ENCODE measurements around the gene LRRTM4. TPM values are rescaled to one million over a fixed set of nuclear protein-coding genes. Genes with fewer than 3 reads are reported as not detected.

Gene LRRTM4
- total and polyA plus RNA-seq, 2 of the 13 experiments (the other 11 are each of a cell fraction or from before 2014, with no cell fraction given): 1.2 TPM

GRCh38 chr2:76895469-76895868, 626.7 kb downstream of the LRRTM4 start (continued):
- TF ChIP-seq MIER2 (CRISPR knock-in tag; IDR thresholded peaks at IDR 0.05): peak; percentile 82; the same call in 1 of the 2 replicates
- no peak for TF ChIP-seq ARNTL (CRISPR knock-in tag; IDR thresholded peaks at IDR 0.05)
- TF ChIP-seq ZSCAN12 (CRISPR knock-in tag; IDR thresholded peaks at IDR 0.05): no peak
- no peak for TF ChIP-seq ZNF646 (CRISPR knock-in tag; IDR thresholded peaks at IDR 0.05)
- TF ChIP-seq HCFC1 (IDR thresholded peaks at IDR 0.05; ENCODE audit: low read depth, low read length): no peak
- no peak for TF ChIP-seq FIP1L1 (IDR thresholded peaks at IDR 0.05; ENCODE audit: borderline replicate concordance, insufficient read depth, low read depth, low read length)
- TF ChIP-seq NFRKB (IDR thresholded peaks at IDR 0.05): no peak
- TF ChIP-seq ISX (CRISPR knock-in tag; conservative IDR thresholded peaks at IDR 0.05): no peak
- no peak for TF ChIP-seq ETV6 (CRISPR knock-in tag; conservative IDR thresholded peaks at IDR 0.05)
- no peak for TF ChIP-seq NFYC (CRISPR knock-in tag; IDR thresholded peaks at IDR 0.05)
- TF ChIP-seq NFYB (CRISPR knock-in tag; IDR thresholded peaks at IDR 0.05): no peak
- TF ChIP-seq SAP130 (CRISPR knock-in tag; IDR thresholded peaks at IDR 0.05; ENCODE audit: low read depth): peak; percentile 48
- no peak for TF ChIP-seq TGIF2 (CRISPR knock-in tag; IDR thresholded peaks at IDR 0.05)
- TF ChIP-seq MED1 (CRISPR knock-in tag; IDR thresholded peaks at IDR 0.05): peak; percentile 56; the same call in 1 of the 2 replicates
- no peak for TF ChIP-seq ZNF672 (CRISPR knock-in tag; IDR thresholded peaks at IDR 0.05)
- no peak for TF ChIP-seq MTF2 (CRISPR knock-in tag; IDR thresholded peaks at IDR 0.05; ENCODE audit: borderline replicate concordance)
- peak in 1 of 2 experiments; percentile 52; a peak in 1 of 4 replicates for TF ChIP-seq KLF16 (CRISPR knock-in tag; IDR thresholded peaks at IDR 0.05)
- no peak for TF ChIP-seq SNAI1 (CRISPR knock-in tag; IDR thresholded peaks at IDR 0.05; ENCODE audit: borderline replicate concordance)
- 0 out of 2 replicates have a peak, but pooled peaks have one; percentile 34 for TF ChIP-seq FOSL1 (CRISPR knock-in tag; IDR thresholded peaks at IDR 0.05; ENCODE audit: borderline replicate concordance)
- TF ChIP-seq HOXA3 (CRISPR knock-in tag; IDR thresholded peaks at IDR 0.05): no peak
- no peak for TF ChIP-seq CENPX (CRISPR knock-in tag; IDR thresholded peaks at IDR 0.05)
- peak; percentile 90 for TF ChIP-seq GFI1 (CRISPR knock-in tag; IDR thresholded peaks at IDR 0.05; ENCODE audit: borderline replicate concordance)
- no peak for TF ChIP-seq ZNF850 (CRISPR knock-in tag; conservative IDR thresholded peaks at IDR 0.05)
- TF ChIP-seq ZNF784 (CRISPR knock-in tag; IDR thresholded peaks at IDR 0.05; ENCODE audit: borderline replicate concordance): no peak
- no peak for TF ChIP-seq MLX (CRISPR knock-in tag; IDR thresholded peaks at IDR 0.05)
